Type B pancreatic cell (in vitro differentiated cells): ENCODE data around the gene AKIRIN1. TPM values are rescaled to one million over a fixed set of nuclear protein-coding genes. Genes with fewer than 3 reads are reported as not detected.
"Not testable (repeated sequence)": the region's sequence is repeated elsewhere in the genome, so short reads cannot be mapped to it uniquely, and the experiment has no call there.

Experiments
- DNase-seq: peaks from one replicate; pipeline ENCODE4 v3.0.0; 2021; ENCODE audit warnings: mixed read lengths; ENCODE audit not compliant: unreplicated experiment; ENCODE audit errors: extremely low spot score
- H3K27ac Mint-ChIP-seq: 2 replicates; pipeline ENCODE4 v1.8.0; 2021; ENCODE audit warnings: mild to moderate bottlenecking, mixed read lengths
- H3K27me3 Mint-ChIP-seq: 2 replicates; pipeline ENCODE4 v1.8.0; 2021; ENCODE audit warnings: mixed read lengths
- H3K36me3 Mint-ChIP-seq: 2 replicates; pipeline ENCODE4 v1.8.0; 2021; ENCODE audit warnings: mixed read lengths
- H3K4me1 Mint-ChIP-seq: one replicate; pipeline ENCODE4 v1.8.0; 2021; ENCODE audit warnings: mixed read lengths; ENCODE audit not compliant: unreplicated experiment
- H3K4me3 Mint-ChIP-seq: 2 replicates; pipeline ENCODE4 v1.8.0; 2021; ENCODE audit warnings: mild to moderate bottlenecking, mixed read lengths
- H3K9me3 Mint-ChIP-seq: 2 replicates; pipeline ENCODE4 v1.8.0; 2021; ENCODE audit warnings: mixed read lengths
- total RNA-seq: library from RNA; stranded (reverse); gene quantifications from 2 replicates; pipeline ENCODE4 v1.2.1, GENCODE V29; 2021; ENCODE audit warnings: low replicate concordance
- TF ChIP-seq, protein P1 (sequence below): fragments of 200-600 bp; sonication (generic); conservative IDR thresholded peaks from 2 replicates; pipeline ENCODE4 v1.5.0; 2021; ENCODE audit warnings: antibody characterized with exemption, mild to moderate bottlenecking

The AKIRIN1 gene
- total RNA-seq, 1 donor from 2014 or later, result 73.0 TPM

DNA sequence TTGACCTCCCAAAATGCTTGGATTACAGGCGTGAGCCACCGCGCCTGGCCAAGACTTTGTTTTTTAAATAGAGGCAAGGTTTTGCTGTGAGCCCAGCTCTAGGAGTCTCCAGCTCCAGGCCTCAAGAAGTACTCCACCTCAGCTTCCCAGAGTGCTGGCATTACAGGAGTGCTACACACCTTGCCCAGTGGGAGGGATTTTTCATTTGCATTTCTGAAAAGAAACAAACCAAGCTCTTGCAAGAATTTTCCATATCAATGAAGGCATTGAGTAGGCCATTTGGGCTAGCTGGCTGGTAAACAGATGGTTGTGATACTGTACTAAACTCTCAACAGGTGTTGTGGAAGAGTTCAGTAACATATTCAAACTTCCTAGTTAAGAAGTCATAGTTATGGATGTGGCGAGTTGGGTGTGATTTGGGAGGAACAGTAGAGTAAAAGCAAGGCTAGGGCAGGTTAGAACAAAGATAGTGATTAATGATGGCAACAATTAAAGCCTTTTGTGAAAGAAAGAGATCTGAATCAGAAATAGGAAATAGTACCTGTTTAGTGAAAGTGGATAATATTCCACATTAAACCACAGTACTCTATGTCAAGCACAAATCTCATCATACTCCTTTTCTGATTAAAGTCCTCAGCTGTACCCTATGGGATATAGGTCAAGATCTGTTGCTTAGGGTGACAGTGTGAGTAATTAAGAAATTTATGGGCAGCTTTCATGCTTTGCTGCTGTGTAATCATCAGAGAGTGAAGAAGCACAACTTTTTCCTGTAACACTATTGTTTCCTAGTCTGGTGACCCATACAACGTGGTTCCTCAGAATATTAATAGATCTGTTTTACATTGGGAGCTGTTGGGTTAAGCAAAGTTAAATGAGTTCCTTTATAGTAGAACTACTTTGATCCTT is 10.7 kb downstream of the AKIRIN1 start:
- Mint-ChIP-seq H3K9me3 (no peaks in the 10 kb centered on the region), H3K27ac (peak overlapping the region; percentile 52), H3K27me3 (no peaks in the 10 kb centered on the region), H3K4me1 (peaks cover 12% of the 10 kb centered on the region), H3K36me3 (peaks cover 46% of the 10 kb centered on the region), H3K4me3 (no peak overlapping the region)
- DNase-seq, result no peak
- TF ChIP-seq, protein P1, sequence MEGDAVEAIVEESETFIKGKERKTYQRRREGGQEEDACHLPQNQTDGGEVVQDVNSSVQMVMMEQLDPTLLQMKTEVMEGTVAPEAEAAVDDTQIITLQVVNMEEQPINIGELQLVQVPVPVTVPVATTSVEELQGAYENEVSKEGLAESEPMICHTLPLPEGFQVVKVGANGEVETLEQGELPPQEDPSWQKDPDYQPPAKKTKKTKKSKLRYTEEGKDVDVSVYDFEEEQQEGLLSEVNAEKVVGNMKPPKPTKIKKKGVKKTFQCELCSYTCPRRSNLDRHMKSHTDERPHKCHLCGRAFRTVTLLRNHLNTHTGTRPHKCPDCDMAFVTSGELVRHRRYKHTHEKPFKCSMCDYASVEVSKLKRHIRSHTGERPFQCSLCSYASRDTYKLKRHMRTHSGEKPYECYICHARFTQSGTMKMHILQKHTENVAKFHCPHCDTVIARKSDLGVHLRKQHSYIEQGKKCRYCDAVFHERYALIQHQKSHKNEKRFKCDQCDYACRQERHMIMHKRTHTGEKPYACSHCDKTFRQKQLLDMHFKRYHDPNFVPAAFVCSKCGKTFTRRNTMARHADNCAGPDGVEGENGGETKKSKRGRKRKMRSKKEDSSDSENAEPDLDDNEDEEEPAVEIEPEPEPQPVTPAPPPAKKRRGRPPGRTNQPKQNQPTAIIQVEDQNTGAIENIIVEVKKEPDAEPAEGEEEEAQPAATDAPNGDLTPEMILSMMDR, result no peak

DNA sequence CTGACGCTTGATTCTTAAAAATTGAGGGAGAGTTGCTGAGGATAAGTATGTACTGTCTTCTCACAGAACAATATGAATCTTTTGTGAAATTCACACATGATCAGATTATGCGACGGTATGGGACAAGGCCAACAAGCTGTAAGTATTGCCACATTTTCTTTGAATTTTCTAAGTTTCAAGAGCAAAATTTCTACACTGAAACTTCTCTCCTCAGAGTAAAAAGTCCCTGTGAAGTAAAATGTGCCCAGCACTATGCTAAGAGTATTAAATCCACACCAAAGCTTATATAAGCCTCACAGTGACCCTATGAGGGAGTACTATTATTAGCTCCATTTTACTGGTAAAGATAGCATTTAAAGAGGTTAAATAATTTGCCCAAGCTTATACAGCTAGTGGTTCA is 12.2 kb downstream of the AKIRIN1 start:
- no peak overlapping the region for H3K4me3 Mint-ChIP-seq
- no peak overlapping the region for H3K27ac Mint-ChIP-seq
- H3K27me3 Mint-ChIP-seq, result no peaks in the 10 kb centered on the region
- H3K36me3 Mint-ChIP-seq, result peaks cover 44% of the 10 kb centered on the region
- TF ChIP-seq, protein P1, result no peak
- DNase-seq, result no peak
- H3K4me1 Mint-ChIP-seq, result no peaks in the 10 kb centered on the region
- no peaks in the 10 kb centered on the region for H3K9me3 Mint-ChIP-seq

DNA sequence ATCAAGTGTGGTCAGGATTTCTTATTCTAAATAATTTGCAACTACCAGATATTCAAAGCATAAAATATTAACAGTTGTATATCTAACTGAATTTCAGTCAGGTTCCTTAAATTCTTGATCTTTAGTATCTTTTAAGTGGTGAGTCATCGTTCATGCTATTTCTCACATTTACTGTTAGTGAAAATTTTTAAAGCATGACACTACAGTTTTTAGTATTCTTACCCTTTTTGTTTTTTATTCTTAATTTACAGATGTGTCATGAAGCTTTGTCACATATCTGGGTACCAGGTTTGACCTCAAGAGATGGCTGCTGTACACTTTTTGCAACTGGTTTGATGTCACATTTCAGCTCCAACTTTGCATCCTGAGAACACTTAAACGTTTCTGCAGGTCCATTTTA is 12.7 kb downstream of the AKIRIN1 start:
- H3K27ac Mint-ChIP-seq, result no peak overlapping the region
- no peaks in the 10 kb centered on the region for H3K27me3 Mint-ChIP-seq
- no peak overlapping the region for H3K4me3 Mint-ChIP-seq
- H3K4me1 Mint-ChIP-seq, result no peaks in the 10 kb centered on the region
- H3K36me3 Mint-ChIP-seq, result peaks cover 47% of the 10 kb centered on the region
- DNase-seq, result no peak
- TF ChIP-seq, protein P1, result no peak
- H3K9me3 Mint-ChIP-seq, result no peaks in the 10 kb centered on the region

DNA sequence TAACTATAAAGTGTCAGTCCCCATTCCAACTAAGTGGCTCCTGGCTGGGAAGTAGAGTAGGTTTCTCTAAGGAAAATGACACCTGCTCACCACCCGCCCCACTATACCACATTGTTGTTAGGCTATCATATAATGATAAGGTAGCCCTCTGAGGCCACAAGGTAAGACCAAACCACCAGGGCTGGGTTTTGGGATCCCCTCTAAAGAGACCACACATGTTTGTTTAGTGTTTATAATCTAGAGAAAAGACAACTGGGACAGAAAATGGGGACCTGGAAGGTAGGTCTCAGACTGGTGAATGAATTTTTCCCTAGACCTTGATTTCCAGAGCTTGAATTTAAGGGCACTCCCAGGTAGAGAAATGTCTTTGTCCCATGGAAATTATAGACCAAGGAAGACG is 15.2 kb downstream of the AKIRIN1 start:
- Mint-ChIP-seq H3K27me3 (no peaks in the 10 kb centered on the region), H3K9me3 (no peaks in the 10 kb centered on the region), H3K4me1 (no peaks in the 10 kb centered on the region), H3K27ac (no peak overlapping the region), H3K36me3 (peaks cover 41% of the 10 kb centered on the region), H3K4me3 (no peak overlapping the region)
- no peak for DNase-seq
- TF ChIP-seq, protein P1, result no peak

DNA sequence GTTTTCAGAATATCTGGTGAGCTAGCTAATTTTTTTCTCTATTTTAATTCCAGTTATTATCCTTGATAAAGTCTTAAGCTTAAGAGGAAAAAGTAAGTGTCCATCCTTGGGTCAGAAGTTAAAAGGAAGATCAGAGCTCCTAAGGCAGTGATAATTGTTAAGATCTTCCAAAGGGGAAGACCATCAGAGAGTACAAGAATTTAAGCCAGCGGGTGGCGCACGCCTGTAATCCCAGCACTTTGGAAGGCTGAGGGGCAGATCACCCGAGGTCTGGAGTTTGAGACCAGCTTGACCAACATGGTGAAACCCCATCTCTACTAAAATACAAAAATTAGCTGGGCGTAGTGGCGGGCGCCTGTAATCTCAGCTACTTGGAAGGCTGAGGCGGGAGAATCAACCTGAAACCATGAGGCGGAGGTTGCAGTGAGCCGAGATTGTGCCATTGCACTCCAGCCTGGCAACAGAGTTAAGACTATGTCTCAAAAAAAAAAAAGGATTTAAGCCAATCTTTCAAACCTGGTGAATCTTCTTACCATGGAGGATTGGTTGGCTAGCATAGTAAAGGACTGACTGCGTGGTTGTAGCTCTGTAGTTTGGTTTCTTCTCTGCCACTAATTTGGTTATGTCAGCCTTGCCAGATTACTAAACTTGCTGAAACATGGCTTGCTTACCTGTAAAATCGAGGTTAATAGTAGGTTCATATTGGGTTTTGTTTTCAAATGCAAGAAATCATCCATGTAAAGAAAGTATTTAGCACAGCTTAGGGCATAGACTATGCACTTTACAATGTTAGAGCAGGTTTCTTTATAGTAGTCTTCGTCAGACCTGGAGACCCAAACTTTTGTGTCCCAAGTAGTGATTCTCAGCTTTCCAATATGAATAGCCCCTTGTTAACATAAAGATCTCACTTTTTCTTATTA is 15.9 kb downstream of the AKIRIN1 start:
- H3K4me3 Mint-ChIP-seq, result no peak overlapping the region
- DNase-seq, result no peak
- H3K27ac Mint-ChIP-seq, result no peak overlapping the region
- TF ChIP-seq, protein P1, result no peak
- peaks cover 39% of the 10 kb centered on the region for H3K36me3 Mint-ChIP-seq
- no peaks in the 10 kb centered on the region for H3K9me3 Mint-ChIP-seq
- H3K4me1 Mint-ChIP-seq, result no peaks in the 10 kb centered on the region
- H3K27me3 Mint-ChIP-seq, result no peaks in the 10 kb centered on the region

DNA sequence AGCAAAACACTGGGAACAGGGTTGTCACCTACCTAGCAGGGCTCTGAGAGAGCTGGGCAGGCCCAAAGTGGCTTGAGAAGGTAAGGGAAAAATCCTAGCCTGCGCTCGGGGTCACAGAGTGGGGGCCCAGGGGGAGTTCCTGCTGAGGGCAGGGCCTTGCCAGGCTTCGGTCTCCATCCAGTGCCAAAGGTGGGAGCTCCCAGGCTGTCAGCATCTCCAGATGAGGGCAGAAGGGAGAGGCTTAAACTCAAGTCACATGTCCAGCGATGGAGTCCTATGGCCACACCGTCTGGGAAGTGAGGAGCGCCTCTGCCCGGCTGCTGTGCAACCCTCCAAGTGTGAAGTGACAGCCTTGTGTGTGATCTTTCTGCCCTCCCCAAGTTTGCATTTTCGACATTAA is 23.9 kb downstream of the AKIRIN1 start:
- not testable (repeated sequence) for H3K4me3 Mint-ChIP-seq, H3K4me1 Mint-ChIP-seq, H3K27me3 Mint-ChIP-seq, H3K9me3 Mint-ChIP-seq, DNase-seq, H3K27ac Mint-ChIP-seq
- peaks cover 10% of the 10 kb centered on the region for H3K36me3 Mint-ChIP-seq
